Measurements from ENCODE around the gene PBLD.
"Not testable (repeated sequence)": the region's sequence is repeated elsewhere in the genome, so short reads cannot be mapped to it uniquely, and the experiment has no call there.

PBLD gene

DNA sequence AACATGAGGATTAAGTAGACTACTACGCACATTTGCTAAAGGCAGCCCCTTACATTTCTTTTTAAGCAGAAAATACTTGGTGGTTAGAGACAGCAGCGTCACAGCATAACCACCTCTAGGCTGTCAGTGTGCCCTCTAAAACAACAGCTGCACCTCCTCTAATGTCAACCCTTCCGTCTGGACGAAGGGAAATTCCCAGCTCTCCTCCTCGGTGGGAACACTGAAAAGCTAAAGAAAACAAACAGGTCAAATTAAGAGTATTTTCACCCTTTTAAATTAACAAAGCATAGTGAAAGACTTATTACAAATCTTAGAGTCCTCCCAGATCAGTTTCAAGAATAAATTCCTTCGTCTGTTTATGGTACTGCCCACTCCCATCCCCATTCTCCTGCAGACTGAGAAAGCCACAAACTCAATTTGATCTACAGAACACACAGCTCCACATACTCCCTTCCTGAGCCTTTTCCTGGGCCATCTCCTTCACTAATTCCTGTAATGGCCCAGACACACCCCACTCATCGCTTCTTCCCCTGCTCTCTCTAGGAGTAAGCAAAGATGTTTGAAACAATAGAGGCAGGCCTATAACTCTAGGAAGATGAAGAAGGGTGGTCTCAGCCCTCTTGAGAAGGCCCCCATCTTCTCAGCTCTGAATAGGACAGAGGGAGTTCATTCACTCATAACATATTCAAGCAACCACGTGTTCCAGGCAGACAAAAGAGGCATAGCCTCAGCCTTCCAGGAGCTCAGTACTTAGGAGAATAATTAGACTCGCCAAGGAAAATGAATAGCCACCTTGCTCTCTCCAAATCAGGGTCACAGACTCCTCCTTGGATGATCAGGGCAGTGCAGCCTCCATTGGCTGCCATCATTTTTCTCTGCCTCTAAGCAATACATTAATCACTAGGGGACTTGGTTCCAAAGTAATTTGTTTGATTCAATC lies 48.4 kb downstream of the PBLD start:
- in situ Hi-C loops (cut with MboI; ENCODE audit: low sequenced_read_pairs, unreplicated experiment) = no loop called here
- no peak for DNase-seq (ENCODE audit: low spot score)

GRCh38 chr10:68280758-68281157 lies 52.0 kb downstream of the PBLD start:
- TF ChIP-seq CTCF (IDR thresholded peaks at IDR 0.05; ENCODE audit: borderline replicate concordance, control extremely low read depth, extremely low read depth, insufficient read depth, missing control alignments) = no peak
- DNase-seq (ENCODE audit: low spot score) = no peak
- in situ Hi-C loops (cut with MboI; ENCODE audit: low sequenced_read_pairs, unreplicated experiment) = no loop called here

More for the DNA sequence above, 48.4 kb downstream of the PBLD start:
- TF ChIP-seq CTCF (IDR thresholded peaks at IDR 0.05; ENCODE audit: borderline replicate concordance, control extremely low read depth, extremely low read depth, insufficient read depth, missing control alignments) = no peak

- in situ Hi-C loops (cut with MboI; ENCODE audit: low sequenced_read_pairs, unreplicated experiment); DNase-seq (ENCODE audit: low spot score): not testable (repeated sequence)
Observed at GRCh38 chr10:68278906-68279753, 53.6 kb downstream of the PBLD start.

GRCh38 chr10:68277814-68278213 lies 54.9 kb downstream of the PBLD start:
- in situ Hi-C loops (cut with MboI; ENCODE audit: low sequenced_read_pairs, unreplicated experiment); DNase-seq (ENCODE audit: low spot score): not testable (repeated sequence)

- no peak for TF ChIP-seq CTCF (IDR thresholded peaks at IDR 0.05; ENCODE audit: borderline replicate concordance, control extremely low read depth, extremely low read depth, insufficient read depth, missing control alignments)
- DNase-seq (ENCODE audit: low spot score) = no peak
- in situ Hi-C loops (cut with MboI; ENCODE audit: low sequenced_read_pairs, unreplicated experiment) = no loop called here
Observed at GRCh38 chr10:68276224-68276623, 56.5 kb downstream of the PBLD start.

DNA sequence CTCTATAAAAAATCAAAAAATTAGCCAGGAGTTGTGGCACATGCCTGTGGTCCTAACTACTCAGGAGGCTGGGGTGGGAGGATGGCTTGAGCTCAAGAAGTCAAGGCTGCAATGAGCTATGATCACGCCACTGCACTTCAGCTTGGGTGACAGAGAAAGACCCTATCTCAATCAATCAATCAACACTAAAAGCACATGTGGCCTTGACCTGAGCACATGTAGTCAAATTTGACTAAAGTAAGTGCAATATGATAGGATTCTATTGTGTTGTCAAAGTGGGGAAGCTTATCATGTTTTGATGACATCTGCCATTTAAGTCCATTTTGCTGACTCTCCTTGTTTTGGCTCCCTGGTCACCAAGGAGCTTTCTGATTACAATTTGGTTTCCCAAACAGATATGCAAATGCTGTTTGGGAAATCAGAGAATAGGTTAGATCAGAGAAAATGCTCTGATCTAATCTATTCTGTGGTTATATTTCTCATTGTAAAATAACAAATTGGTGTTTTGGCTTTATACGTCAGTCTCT lies 57.1 kb downstream of the PBLD start:
- in situ Hi-C loops (cut with MboI; ENCODE audit: low sequenced_read_pairs, unreplicated experiment) = no loop called here
- TF ChIP-seq CTCF (IDR thresholded peaks at IDR 0.05; ENCODE audit: borderline replicate concordance, control extremely low read depth, extremely low read depth, insufficient read depth, missing control alignments) = no peak
- DNase-seq (ENCODE audit: low spot score) = no peak

- no peak for DNase-seq (ENCODE audit: low spot score)
- TF ChIP-seq CTCF (IDR thresholded peaks at IDR 0.05; ENCODE audit: borderline replicate concordance, control extremely low read depth, extremely low read depth, insufficient read depth, missing control alignments) = no peak
- in situ Hi-C loops (cut with MboI; ENCODE audit: low sequenced_read_pairs, unreplicated experiment) = no loop called here
Observed at GRCh38 chr10:68272833-68273232, 59.9 kb downstream of the PBLD start.
